ENCODE measurements around the gene CDO1.

The CDO1 gene

DNA sequence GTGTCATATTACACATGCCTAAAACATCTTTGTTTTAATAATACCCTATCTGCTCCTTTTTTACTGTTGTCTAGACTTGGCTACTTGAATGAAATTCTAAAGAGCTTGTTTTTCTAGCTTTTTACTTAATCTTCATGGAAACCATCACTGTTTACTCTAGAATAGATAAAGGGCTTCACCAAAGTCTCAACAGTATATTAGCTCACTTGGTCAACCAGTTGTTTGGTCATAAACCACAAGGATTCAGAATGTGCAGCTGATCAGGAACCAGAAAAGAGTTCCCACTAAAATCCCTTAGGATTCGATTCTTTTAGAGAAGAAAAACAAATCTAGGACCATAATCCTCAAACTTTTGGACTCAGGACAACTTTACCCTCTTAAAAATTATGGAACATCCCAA is 38.0 kb downstream of the CDO1 start:
- DNase-seq, result no peak

- no peak for DNase-seq
Measured at GRCh38 chr5:115776989-115777388, 39.5 kb downstream of the CDO1 start.

GRCh38 chr5:115775999-115776398 is 40.5 kb downstream of the CDO1 start:
- DNase-seq, result no peak

- no peak for DNase-seq
Measured at GRCh38 chr5:115774684-115775083, 41.8 kb downstream of the CDO1 start.

- DNase-seq, result no peak
Measured at GRCh38 chr5:115772731-115773475, 43.6 kb downstream of the CDO1 start.

DNA sequence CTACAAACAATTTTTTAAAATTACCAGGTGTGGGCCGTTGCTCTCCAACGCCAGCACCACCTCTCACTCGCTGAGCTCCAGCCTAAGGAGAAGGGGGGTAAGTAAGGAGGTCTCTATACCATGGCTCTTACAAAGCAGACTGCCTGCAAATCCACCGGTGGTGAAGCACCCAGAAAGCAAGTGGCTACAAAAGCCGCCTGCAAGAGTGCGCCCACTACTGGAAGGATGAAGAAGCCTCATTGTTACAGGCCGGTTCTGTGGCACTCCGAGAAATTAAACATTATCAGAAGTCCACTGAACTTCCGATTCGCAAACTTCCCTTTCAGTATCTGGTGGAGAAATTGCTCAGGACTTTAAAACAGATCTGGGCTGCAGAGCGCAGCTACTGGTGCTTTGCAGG is 46.0 kb downstream of the CDO1 start:
- DNase-seq, result no peak

DNA sequence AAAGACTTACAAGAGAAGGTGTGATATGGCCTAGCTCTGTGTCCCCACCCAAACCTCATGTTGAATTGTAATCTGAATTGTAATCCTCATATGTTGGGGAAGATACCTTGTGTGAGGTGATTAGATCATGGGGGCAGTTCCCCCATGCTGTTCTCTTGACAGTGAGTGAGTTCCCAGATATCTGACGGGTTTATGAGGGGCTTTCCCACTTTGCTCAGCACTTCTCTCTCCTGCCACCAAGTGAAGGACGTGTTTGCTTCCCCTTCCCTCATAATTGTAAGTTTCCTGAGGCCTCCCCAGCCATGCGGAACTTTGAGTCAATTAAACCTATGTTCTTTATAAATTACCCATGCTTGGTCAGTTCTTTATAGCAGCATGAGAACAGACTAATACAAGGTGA is 49.0 kb downstream of the CDO1 start:
- DNase-seq, result no peak

- no peak for DNase-seq
Measured at GRCh38 chr5:115766608-115767007, 49.9 kb downstream of the CDO1 start.

- no peak for DNase-seq
Measured at GRCh38 chr5:115758356-115758755, 58.1 kb downstream of the CDO1 start.

- DNase-seq, result no peak
Measured at GRCh38 chr5:115755675-115756074, 60.8 kb downstream of the CDO1 start.
